ENCODE measurements around the gene C19orf73.

DNA sequence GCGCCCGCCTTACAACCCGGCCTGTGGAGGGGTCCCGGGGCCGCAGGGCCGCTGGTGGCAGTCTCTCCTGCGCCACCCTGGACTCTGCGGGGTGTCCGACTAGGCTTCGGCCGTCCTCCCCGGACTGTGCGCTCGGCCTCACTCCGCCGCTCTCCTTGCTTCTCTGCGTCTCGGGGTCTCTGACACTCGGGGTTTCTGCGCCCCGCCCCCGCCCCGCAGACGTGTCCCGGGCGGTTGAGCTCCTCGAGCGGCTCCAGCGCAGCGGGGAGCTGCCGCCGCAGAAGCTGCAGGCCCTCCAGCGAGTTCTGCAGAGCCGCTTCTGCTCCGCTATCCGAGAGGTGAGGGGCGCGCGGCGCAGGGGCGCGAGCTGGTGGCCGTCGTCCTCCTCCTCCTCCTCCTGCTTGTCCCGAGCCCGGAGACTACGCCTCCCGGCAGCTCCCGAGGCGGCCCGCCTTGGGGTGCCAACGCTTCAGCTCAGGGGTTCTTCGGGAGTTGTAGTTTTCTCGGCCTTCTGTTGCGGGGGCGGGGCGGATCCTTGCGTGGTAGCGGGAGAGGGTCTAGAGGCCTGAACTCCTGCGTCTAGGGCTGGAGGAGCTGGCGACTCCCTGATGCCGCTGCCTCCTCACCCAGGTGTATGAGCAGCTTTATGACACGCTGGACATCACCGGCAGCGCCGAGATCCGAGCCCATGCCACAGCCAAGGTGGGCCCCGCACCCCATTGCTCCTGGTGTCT, 4.1 kb downstream of the C19orf73 start:
- TF ChIP-seq, protein P1, sequence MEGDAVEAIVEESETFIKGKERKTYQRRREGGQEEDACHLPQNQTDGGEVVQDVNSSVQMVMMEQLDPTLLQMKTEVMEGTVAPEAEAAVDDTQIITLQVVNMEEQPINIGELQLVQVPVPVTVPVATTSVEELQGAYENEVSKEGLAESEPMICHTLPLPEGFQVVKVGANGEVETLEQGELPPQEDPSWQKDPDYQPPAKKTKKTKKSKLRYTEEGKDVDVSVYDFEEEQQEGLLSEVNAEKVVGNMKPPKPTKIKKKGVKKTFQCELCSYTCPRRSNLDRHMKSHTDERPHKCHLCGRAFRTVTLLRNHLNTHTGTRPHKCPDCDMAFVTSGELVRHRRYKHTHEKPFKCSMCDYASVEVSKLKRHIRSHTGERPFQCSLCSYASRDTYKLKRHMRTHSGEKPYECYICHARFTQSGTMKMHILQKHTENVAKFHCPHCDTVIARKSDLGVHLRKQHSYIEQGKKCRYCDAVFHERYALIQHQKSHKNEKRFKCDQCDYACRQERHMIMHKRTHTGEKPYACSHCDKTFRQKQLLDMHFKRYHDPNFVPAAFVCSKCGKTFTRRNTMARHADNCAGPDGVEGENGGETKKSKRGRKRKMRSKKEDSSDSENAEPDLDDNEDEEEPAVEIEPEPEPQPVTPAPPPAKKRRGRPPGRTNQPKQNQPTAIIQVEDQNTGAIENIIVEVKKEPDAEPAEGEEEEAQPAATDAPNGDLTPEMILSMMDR (IDR thresholded peaks at IDR 0.05) = no peak
- TF ChIP-seq EP300 (IDR thresholded peaks at IDR 0.05) = no peak
- TF ChIP-seq POLR2AphosphoS5 (IDR thresholded peaks at IDR 0.05) = peak; percentile 44 to 45

Data from esophagus muscularis mucosa (tissue), 4 donors.